DMS 273 treated with DMSO at 0.1 percent for 48 hours (cell line): ENCODE results near the gene RHBDD1.

ENCODE experiments used
- DNase-seq: peaks from one replicate; lab custom pipeline; 2025; lab: John Stamatoyannopoulos, UW

RHBDD1 gene

DNA sequence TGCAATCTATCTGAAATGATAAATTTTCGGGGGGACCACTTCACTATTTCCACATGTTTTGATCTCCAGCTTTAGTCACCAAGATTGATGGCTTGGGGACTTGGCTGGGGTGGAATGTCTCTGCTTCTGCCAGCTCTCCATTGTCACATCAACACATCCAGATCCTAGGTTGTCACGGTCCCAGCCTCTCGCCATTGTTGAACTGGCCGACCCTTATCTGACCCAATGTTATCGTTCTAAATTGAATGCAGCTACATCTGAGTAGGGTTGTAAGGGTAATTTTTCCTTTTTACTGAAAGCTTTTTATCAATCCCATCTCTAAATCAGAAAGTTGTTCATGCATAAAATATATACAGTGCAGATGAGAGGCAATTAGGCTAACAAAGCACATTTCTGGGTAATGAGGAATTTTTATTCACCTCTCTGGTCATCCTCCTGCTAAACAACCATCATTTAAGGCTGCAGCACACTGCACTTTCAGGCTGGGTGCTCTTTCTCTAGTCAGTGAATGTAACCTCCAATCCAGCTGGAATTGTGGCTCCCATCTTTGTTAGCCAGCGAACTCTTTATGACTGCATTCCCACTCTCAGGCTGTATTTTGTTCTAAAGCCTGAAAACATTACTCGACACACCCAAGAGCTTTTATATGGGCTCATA, 200.0 kb downstream of the RHBDD1 start:
- no peak for DNase-seq

DNA sequence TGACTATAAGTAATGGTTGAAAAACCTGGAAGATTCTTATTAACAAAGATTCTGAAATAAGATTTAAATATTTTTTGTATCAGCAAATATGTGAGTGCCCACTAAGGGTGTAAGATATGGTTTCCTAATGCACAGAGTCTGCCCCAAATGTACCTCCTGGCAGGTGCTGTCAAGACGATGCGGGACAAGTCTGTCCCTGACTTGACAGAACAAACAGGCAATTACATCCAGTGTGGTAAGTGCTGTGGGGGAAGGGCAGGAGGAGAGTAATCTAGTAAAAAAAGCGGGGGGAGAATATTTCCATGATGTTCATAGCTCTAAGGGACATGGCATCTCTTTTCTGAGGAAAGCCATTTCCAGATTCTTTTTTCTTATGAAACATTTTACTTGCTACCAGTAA, 200.7 kb downstream of the RHBDD1 start:
- no peak for DNase-seq

DNA sequence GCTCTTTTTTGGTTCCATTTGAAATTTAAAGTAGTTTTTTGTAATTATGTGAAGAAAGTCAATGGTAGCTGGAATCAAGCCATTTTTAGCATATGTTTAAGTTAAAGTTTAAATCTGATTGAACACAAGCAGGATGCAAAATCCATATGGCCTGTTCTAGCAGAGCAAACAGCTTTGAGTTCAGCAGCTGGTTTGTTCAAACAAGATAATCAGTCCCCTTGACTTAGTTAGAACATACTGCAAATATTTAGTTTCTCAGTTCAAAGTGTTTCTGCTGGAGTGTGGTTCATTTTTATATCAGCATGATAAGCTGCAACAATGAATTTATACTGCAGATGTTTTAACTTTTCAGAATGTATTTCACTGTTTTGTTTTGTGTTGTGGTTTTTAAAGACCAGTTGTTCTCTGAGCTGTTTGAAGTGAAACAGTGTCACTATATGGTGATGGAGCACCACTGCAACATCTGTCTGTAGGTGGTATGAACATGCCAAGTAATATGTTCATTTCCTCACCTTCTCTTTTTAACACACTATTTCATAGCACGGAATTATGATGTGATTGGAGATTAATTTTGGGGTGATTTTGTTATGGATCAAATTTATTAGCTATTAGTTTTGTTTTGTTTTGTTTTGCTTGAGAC, 202.8 kb downstream of the RHBDD1 start:
- DNase-seq, result peak; percentile 39

DNA sequence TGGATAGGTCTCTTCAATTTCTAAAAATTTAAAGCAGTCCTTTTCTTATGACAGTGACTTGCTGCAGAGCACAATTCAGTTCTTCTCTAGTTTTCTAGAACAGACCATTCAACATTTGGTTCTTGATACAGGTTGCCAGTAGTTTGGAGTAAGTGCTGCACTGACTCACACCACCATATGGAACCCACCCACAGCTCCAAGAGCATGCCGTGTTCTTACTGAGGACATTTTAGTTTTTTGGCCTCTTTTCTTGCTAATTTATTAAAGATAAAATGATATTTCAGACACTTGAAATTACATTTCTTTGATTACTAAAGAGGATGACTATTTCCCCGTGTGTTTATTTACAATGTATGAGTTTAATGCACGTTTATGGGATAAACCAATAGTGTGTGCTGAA, 208.1 kb downstream of the RHBDD1 start:
- no peak for DNase-seq
